ENCODE data around the gene MAMLD1. TPM values are rescaled to one million over a fixed set of nuclear protein-coding genes. Genes with fewer than 3 reads are reported as not detected.

The MAMLD1 gene
- total and polyA plus RNA-seq, 2 of the 8 experiments (the other 6 are each of a cell fraction or from before 2014, with no cell fraction given): 0.09 to 0.26 TPM

GRCh38 chrX:150509703-150510102 is 146.6 kb downstream of the MAMLD1 start:
- Histone ChIP-seq H3K23me2 (ENCODE audit: low read depth, low read length) (no peaks in the 10 kb centered on the region), H4K20me1 (replicated peaks in 1 of 2; ENCODE audit: control insufficient read depth in 1 of 2, insufficient read depth in 2 of 2, low read length in 2 of 2) (no peaks in the 10 kb centered on the region), H2AK5ac (ENCODE audit: low read depth, low read length) (no peak overlapping the region), H3K4me1 (replicated peaks in 1 of 4; ENCODE audit: control insufficient read depth in 3 of 4, insufficient read depth in 4 of 4, low read length in 3 of 4) (peaks cover 7 to 32% (median 19%) of the 10 kb centered on the region in 4 experiments; a peak in 6 of 7 replicates), H2BK5ac (ENCODE audit: low read depth, low read length) (no peak overlapping the region), H4K8ac (ENCODE audit: extremely low read depth, insufficient read depth, low read length) (no peak overlapping the region), H4K5ac (ENCODE audit: insufficient read length, low read depth, low read length) (no peak overlapping the region), H4K91ac (replicated peaks; ENCODE audit: insufficient read length, low read length) (no peak overlapping the region), H2BK20ac (ENCODE audit: low read length) (no peak overlapping the region), H3K79me1 (ENCODE audit: low read depth, low read length) (no peaks in the 10 kb centered on the region), H3K23ac (ENCODE audit: insufficient read length) (no peak overlapping the region), H3K18ac (ENCODE audit: extremely low read depth, low read length) (no peak overlapping the region; the same call in 1 of the 2 replicates), H3K9ac (replicated peaks in 1 of 4; ENCODE audit: extremely low read depth in 1 of 4, low read depth in 3 of 4, low read length in 3 of 4) (no peak overlapping the region), H3K79me2 (ENCODE audit: control insufficient read depth in 1 of 2, insufficient read depth in 2 of 2, low read length in 2 of 2) (no peaks in the 10 kb centered on the region), H3K36me3 (ENCODE audit: control insufficient read depth in 2 of 4, insufficient read depth in 4 of 4, low read length in 3 of 4) (no peaks in the 10 kb centered on the region), H2BK120ac (replicated peaks; ENCODE audit: low read depth, low read length) (no peak overlapping the region), H2BK15ac (ENCODE audit: low read length) (no peak overlapping the region), H3K27me3 (replicated peaks in 1 of 4; ENCODE audit: control insufficient read depth in 3 of 4, extremely low read depth in 1 of 4, insufficient read depth in 3 of 4, low read length in 3 of 4) (no peaks in the 10 kb centered on the region), H3K27ac (ENCODE audit: low read depth, low read length) (no peak overlapping the region), H3K4ac (replicated peaks; ENCODE audit: insufficient read length, low read depth, low read length) (no peak overlapping the region), H3K14ac (ENCODE audit: insufficient read length) (no peak overlapping the region), H3K9me3 (ENCODE audit: insufficient read depth in 2 of 2, low read depth in 1 of 2, low read length in 1 of 2) (no peaks in the 10 kb centered on the region), H3K4me2 (ENCODE audit: insufficient read depth in 1 of 2, low read depth in 2 of 2, low read length in 2 of 2) (no peak overlapping the region), H2BK12ac (ENCODE audit: low read depth, low read length) (no peak overlapping the region), H2AFZ (ENCODE audit: low read length) (no peak overlapping the region), H3K4me3 (ENCODE audit: extremely low read depth in 1 of 4, insufficient read depth in 2 of 4, low read depth in 3 of 4, low read length in 4 of 4) (no peak overlapping the region), H3K56ac (replicated peaks; ENCODE audit: insufficient read length, low read depth, low read length) (no peak overlapping the region)
- FAIRE-seq (no peak), DNase-seq (ENCODE audit: low read depth in 1 of 2, low spot score in 2 of 2) (no peak)
- CTCF ChIA-PET (ENCODE audit: partially characterized antibody): interaction anchor here (1.7 kb wide), 1 partner anchor 28 kb away, joined by 3 read pairs; no protein-coding TSS in a partner anchor
- POLR2A ChIA-PET (ENCODE audit: partially characterized antibody): no interaction called here
- 89% methylated on average over 5 of the region's 5 CpGs; no CpG with 5 or more reads in 1 of the 2 experiments for WGBS, 2 experiments (ENCODE audit: extremely low coverage in 1 of 2, insufficient coverage in 1 of 2, insufficient read length in 1 of 2, insufficient replicate concordance in 2 of 2, low coverage in 1 of 2, low lambda C conversion rate in 2 of 2, missing lambda C conversion rate in 1 of 2)
- TF ChIP-seq CEBPB (IDR thresholded peaks at IDR 0.05; ENCODE audit: low read depth, low read length): no peak
- no peak for TF ChIP-seq YY1 (IDR thresholded peaks at IDR 0.05; ENCODE audit: low read depth, low read length)
- TF ChIP-seq SP4 (IDR thresholded peaks at IDR 0.05; ENCODE audit: low read length): no peak
- no peak for TF ChIP-seq EGR1 (IDR thresholded peaks at IDR 0.05; ENCODE audit: borderline replicate concordance, low read depth, low read length)
- no peak for TF ChIP-seq KDM5A (IDR thresholded peaks at IDR 0.05; ENCODE audit: low read length)
- no peak for TF ChIP-seq CBX5 (IDR thresholded peaks at IDR 0.05; ENCODE audit: low read depth, low read length)
- TF ChIP-seq SP2 (IDR thresholded peaks at IDR 0.05; ENCODE audit: low read length): no peak
- no peak for TF ChIP-seq TAF7 (optimal IDR thresholded peaks at IDR 0.05; ENCODE audit: borderline replicate concordance, low read depth, low read length)
- no peak for TF ChIP-seq TBP (IDR thresholded peaks at IDR 0.05; ENCODE audit: low read depth, low read length)
- TF ChIP-seq SAP30 (IDR thresholded peaks at IDR 0.05; ENCODE audit: insufficient read depth, insufficient replicate concordance, low read length): no peak
- TF ChIP-seq ATF2 (IDR thresholded peaks at IDR 0.05; ENCODE audit: low read length): no peak
- TF ChIP-seq CBX8 (IDR thresholded peaks at IDR 0.05; ENCODE audit: borderline replicate concordance, low read depth, low read length): no peak
- no peak for TF ChIP-seq EZH2 (IDR thresholded peaks at IDR 0.05; ENCODE audit: low read depth, low read length, severe bottlenecking)
